GM12878 (cell line): Measurements from ENCODE around the gene MAPK1. TPM values are rescaled to one million over a fixed set of nuclear protein-coding genes. Genes with fewer than 3 reads are reported as not detected.
"Not testable (repeated sequence)": the region's sequence is repeated elsewhere in the genome, so short reads cannot be mapped to it uniquely, and the experiment has no call there.

Experiments
- ATAC-seq: fragments of 200-7000 bp; cut with Tn5 transposase; 3 replicates; pipeline ENCODE4 v1.9.1; 2020; ENCODE audit warnings: mild to moderate bottlenecking, moderate library complexity
- BruUV-seq: library from RNA; stranded (reverse); fragments of 400-500 nt; replicated peaks from 2 replicates; lab custom pipeline; 2021; lab: Mats Ljungman, UMichigan
- CTCF ChIA-PET: fragments of 300-600 bp; sonication (Branson Sonifier 250); formaldehyde crosslinking; extraction: SDS; loops from one replicate; lab custom pipeline; 2021; ENCODE audit warnings: inconsistent platforms; lab: Yijun Ruan, JAX
- POLR2A ChIA-PET: fragments of 350-600 bp; formaldehyde crosslinking; extraction: SDS; loops from one replicate; lab custom pipeline; 2021; ENCODE audit warnings: inconsistent platforms; lab: Charles Lee
- RAD21 ChIA-PET: fragments of 300-600 bp; sonication (Branson Sonifier 250); formaldehyde crosslinking; loops from one replicate; lab custom pipeline; 2023; ENCODE audit warnings: antibody characterized with exemption; ENCODE audit not compliant: unreplicated experiment; lab: Charles Lee
- SMC1A ChIA-PET: fragments of 300-600 bp; sonication (Branson Sonifier 250); formaldehyde crosslinking; loops from one replicate; lab custom pipeline; 2023; ENCODE audit not compliant: unreplicated experiment, uncharacterized antibody; lab: Charles Lee
- DNase-seq: peaks from one replicate; pipeline ENCODE4 v3.0.0-alpha.2; 2011; ENCODE audit warnings: low read depth, low spot score
- FAIRE-seq: peaks from 3 replicates; lab custom pipeline; 2011; peaks lifted over from hg19 to GRCh38; lab: Jason Lieb, UNC
- H2AFZ ChIP-seq: 2 replicates; pipeline ENCODE4 v1.6.0; 2011; ENCODE audit warnings: low read depth, low read length, control low read depth; ENCODE audit not compliant: control insufficient read depth
- H3K27ac ChIP-seq: 2 replicates; pipeline ENCODE4 v1.5.1; 2011; ENCODE audit warnings: control low read depth; ENCODE audit not compliant: control insufficient read depth, insufficient read depth
- H3K27me3 ChIP-seq, 2 experiments: replicated peaks in 1 of 2; 2 replicates each; pipeline versions ENCODE4 v1.6.0 to v1.6.1; 2011; ENCODE audit warnings: low read length in 1 of 2; ENCODE audit not compliant: control insufficient read depth in 2 of 2, insufficient read depth in 2 of 2
- H3K36me3 ChIP-seq, 2 experiments: 2 replicates each; pipeline ENCODE4 v1.5.1; 2011; ENCODE audit warnings: low read length in 1 of 2; ENCODE audit not compliant: control insufficient read depth in 2 of 2, insufficient read depth in 2 of 2
- H3K4me1 ChIP-seq: 2 replicates; pipeline ENCODE4 v1.6.1; 2011; ENCODE audit warnings: mild to moderate bottlenecking, low read length, moderate library complexity, mixed read lengths; ENCODE audit not compliant: control insufficient read depth, insufficient read depth
- H3K4me2 ChIP-seq: 2 replicates; pipeline ENCODE4 v1.6.0; 2011; ENCODE audit warnings: control low read depth; ENCODE audit not compliant: control insufficient read depth, insufficient read depth
- H3K4me3 ChIP-seq: fragments of 200-600 bp; sonication (generic); 2 replicates; pipeline ENCODE4 v1.5.1; 2016
- H3K79me2 ChIP-seq: 2 replicates; pipeline ENCODE4 v1.6.0; 2011; ENCODE audit warnings: low read length; ENCODE audit not compliant: control insufficient read depth, insufficient read depth
- H3K9ac ChIP-seq: 2 replicates; pipeline ENCODE4 v1.8.0; 2011; ENCODE audit warnings: low read length, control low read depth, mixed read lengths; ENCODE audit not compliant: control insufficient read depth, insufficient read depth
- H3K9me3 ChIP-seq: replicated peaks from 3 replicates; pipeline ENCODE4 v1.5.1; 2011; ENCODE audit warnings: mild to moderate bottlenecking, low read length; ENCODE audit not compliant: control insufficient read depth, insufficient read depth
- H4K20me1 ChIP-seq: 2 replicates; pipeline ENCODE4 v1.6.0; 2011; ENCODE audit not compliant: control insufficient read depth, insufficient read depth
- EZH2 ChIP-seq: IDR thresholded peaks from 2 replicates; pipeline ENCODE4 v1.6.1; 2012; ENCODE audit warnings: low read depth, mild to moderate bottlenecking, control low read depth, inconsistent platforms, low read length, borderline replicate concordance; ENCODE audit not compliant: control insufficient read depth
- FOS ChIP-seq: IDR thresholded peaks from 3 replicates; pipeline ENCODE4 v1.6.1; 2011; ENCODE audit warnings: borderline replicate concordance; ENCODE audit not compliant: insufficient read length; ENCODE audit errors: extremely low read depth
- MXI1 ChIP-seq: fragments of 150-350 bp; IDR thresholded peaks from 2 replicates; pipeline ENCODE4 v1.6.1; 2011; ENCODE audit warnings: low read depth, mild to moderate bottlenecking, inconsistent platforms, low read length, improper control_type of control experiment
- MYC ChIP-seq: IDR thresholded peaks from 2 replicates; pipeline ENCODE4 v1.6.1; 2011; ENCODE audit warnings: mild to moderate bottlenecking, low read length, moderate library complexity, inconsistent platforms; ENCODE audit not compliant: insufficient read depth, insufficient replicate concordance, insufficient read length, severe bottlenecking
- NFYA ChIP-seq: IDR thresholded peaks from 2 replicates; pipeline ENCODE4 v1.6.1; 2011; ENCODE audit warnings: low read depth, mild to moderate bottlenecking, low read length, improper control_type of control experiment, borderline replicate concordance
- SMAD1 ChIP-seq: fragments of 450-650 bp; IDR thresholded peaks from 2 replicates; pipeline ENCODE4 v1.6.1; 2018; ENCODE audit warnings: mild to moderate bottlenecking, low read depth; ENCODE audit not compliant: partially characterized antibody
- SMAD5 ChIP-seq: IDR thresholded peaks from 2 replicates; pipeline ENCODE4 v1.6.1; 2016; ENCODE audit warnings: antibody characterized with exemption, low read depth
- TARDBP ChIP-seq: IDR thresholded peaks from 2 replicates; pipeline ENCODE4 v1.6.1; 2016; ENCODE audit warnings: borderline replicate concordance
- TCF7 ChIP-seq: IDR thresholded peaks from 2 replicates; pipeline ENCODE4 v1.6.1; 2014; ENCODE audit warnings: antibody characterized with exemption, borderline replicate concordance
- WGBS: methylation state at CpG from one replicate; pipeline ENCODE4 v1.1.6; 2016; ENCODE audit warnings: low lambda C conversion rate; ENCODE audit not compliant: insufficient replicate concordance, insufficient coverage; ENCODE audit errors: missing lambda C conversion rate; 5-methylcytosine and 5-hydroxymethylcytosine counted together
- in situ Hi-C: fragments of 300-500 bp; cut with MboI; formaldehyde crosslinking; loops from 9 replicates; pipeline ENCODE4 v1.14.3; 2018; ENCODE audit warnings: mixed read lengths
- intact Hi-C: fragments of 100-400 bp; cut with micrococcal nuclease; formaldehyde crosslinking; loops from one replicate; pipeline ENCODE4 v1.14.2; 2022; ENCODE audit not compliant: unreplicated experiment
- polyA plus RNA-seq, 11 experiments: library from polyadenylated mRNA; depleted of rRNA in 4 of 11; unstranded in 6 of 11; stranded (reverse) in 5 of 11; fragments of >200 nt; fragmentation: Nextera tagmentation in 4 of 11; fragmentation: Illumina TruSeq in 1 of 11; extraction: Ambion mirVana in 4 of 11; extraction: Trizol in 1 of 11; gene quantifications; 1 replicate in 1 of 11; 2 replicates in 10 of 11; pipeline versions ENCODE4 v1.2.1 to v1.2.3, GENCODE V29; 2011 to 2016; ENCODE audit warnings: inconsistent platforms in 2 of 11, missing spikeins in 2 of 11, low read depth in 1 of 11
- total RNA-seq, 4 experiments: library from RNA; depleted of rRNA in 3 of 4; stranded (reverse); fragments of >200 nt in 3 of 4; fragmentation: Illumina TruSeq in 1 of 4; extraction: Trizol in 1 of 4; gene quantifications; 2 replicates each; pipeline versions ENCODE4 v1.2.1 to v1.2.3, GENCODE V29; 2013 to 2021

The MAPK1 gene
- total and polyA plus RNA-seq, 10 of the 15 experiments (the other 5 are each of a cell fraction or from before 2014, with no cell fraction given) = 7.0 to 123 (median 58.4) TPM

- H3K9me3 ChIP-seq = no peaks in the 10 kb centered on the region
- no TSS peak for BruUV-seq
- RAD21 ChIA-PET = no interaction called here
- H3K4me3 ChIP-seq = no peak overlapping the region
- POLR2A ChIA-PET = no interaction called here
- no peak overlapping the region for H3K27ac ChIP-seq
- H4K20me1 ChIP-seq = no peaks in the 10 kb centered on the region
- no peaks in the 10 kb centered on the region for H3K79me2 ChIP-seq
- H3K9ac ChIP-seq = no peak overlapping the region
- in situ Hi-C loops = no loop called here
- CTCF ChIA-PET = interaction anchor here (0.6 to 1.0 kb wide), 2 partner anchors 10 to 84 kb away, joined by 3 read pairs; no protein-coding TSS in a partner anchor
- DNase-seq (no peak), ATAC-seq (no peak), FAIRE-seq (no peak)
- H3K27me3 ChIP-seq = no peaks in the 10 kb centered on the region
- intact Hi-C loops = no loop called here
- H2AFZ ChIP-seq = no peak overlapping the region
- no peak for TF ChIP-seq TARDBP
- TF ChIP-seq EZH2 = no peak
- no peak for TF ChIP-seq MYC
- TF ChIP-seq TCF7 = no peak
- TF ChIP-seq SMAD1 = no peak
- no peak for TF ChIP-seq MXI1
- no peak for TF ChIP-seq NFYA
- TF ChIP-seq FOS = no peak
- no peak for TF ChIP-seq SMAD5
- no peaks in the 10 kb centered on the region for H3K36me3 ChIP-seq
- no peaks in the 10 kb centered on the region for H3K4me1 ChIP-seq
- SMC1A ChIA-PET = no interaction called here
- no peak overlapping the region for H3K4me2 ChIP-seq
Measured at GRCh38 chr22:21887841-21888240, 20.4 kb upstream of the MAPK1 start.

- H3K36me3 ChIP-seq, H3K4me3 ChIP-seq, H4K20me1 ChIP-seq, H3K79me2 ChIP-seq, H3K9ac ChIP-seq, intact Hi-C loops, H3K4me1 ChIP-seq, H3K4me2 ChIP-seq, H2AFZ ChIP-seq, H3K27me3 ChIP-seq, RAD21 ChIA-PET, CTCF ChIA-PET, FAIRE-seq, DNase-seq, BruUV-seq, SMC1A ChIA-PET, H3K9me3 ChIP-seq, ATAC-seq, in situ Hi-C loops, H3K27ac ChIP-seq, POLR2A ChIA-PET: not testable (repeated sequence)
- 84% methylated on average over 14 of the region's 26 CpGs for WGBS
Measured at GRCh38 chr22:21883930-21884329, 16.5 kb upstream of the MAPK1 start.

GRCh38 chr22:21882754-21883333, 15.4 kb upstream of the MAPK1 start:
- CTCF ChIA-PET, H3K9ac ChIP-seq, BruUV-seq, H3K27me3 ChIP-seq, ATAC-seq, H3K36me3 ChIP-seq, intact Hi-C loops, RAD21 ChIA-PET, H3K4me3 ChIP-seq, DNase-seq, in situ Hi-C loops, H3K79me2 ChIP-seq, H3K27ac ChIP-seq, POLR2A ChIA-PET, FAIRE-seq, H3K4me1 ChIP-seq, H4K20me1 ChIP-seq, H2AFZ ChIP-seq, H3K4me2 ChIP-seq, SMC1A ChIA-PET, H3K9me3 ChIP-seq: not testable (repeated sequence)
- no CpG with 5 or more reads among the region's 7 CpGs for WGBS
